ENCODE results near the gene ITPK1.

Gene ITPK1

GRCh38 chr14:92974541-92975345 lies 141.0 kb downstream of the ITPK1 start:
- Histone ChIP-seq H3K79me2 (ENCODE audit: control insufficient read depth, insufficient read depth, low read length, unreplicated experiment) (no peaks in the 10 kb centered on the region), H3K36me3 (ENCODE audit: insufficient read depth, low read length) (peaks cover 11% of the 10 kb centered on the region; the same call in 1 of the 2 replicates), H3K27ac (ENCODE audit: low read depth, low read length) (no peak overlapping the region)

GRCh38 chr14:92973798-92974372 lies 141.8 kb downstream of the ITPK1 start:
- Histone ChIP-seq H3K27ac (ENCODE audit: low read depth, low read length) (peak overlapping the region; percentile 60; the same call in 1 of the 2 replicates), H3K27me3 (ENCODE audit: insufficient read depth, low read length) (no peaks in the 10 kb centered on the region), H3K4me1 (ENCODE audit: control insufficient read depth, insufficient read depth, low read length, unreplicated experiment) (peaks cover 19% of the 10 kb centered on the region), H3K79me2 (ENCODE audit: control insufficient read depth, insufficient read depth, low read length, unreplicated experiment) (no peaks in the 10 kb centered on the region), H2AFZ (ENCODE audit: low read length, unreplicated experiment) (no peak overlapping the region), H3K36me3 (ENCODE audit: insufficient read depth, low read length) (peaks cover 11% of the 10 kb centered on the region; the same call in 1 of the 2 replicates), H3K4me3 (ENCODE audit: low read depth, low read length) (no peak overlapping the region; the same call in 1 of the 2 replicates)

More at GRCh38 chr14:92974541-92975345, 141.0 kb downstream of the ITPK1 start:
- no peak overlapping the region for H2AFZ ChIP-seq (ENCODE audit: low read length, unreplicated experiment)
- H3K27me3 ChIP-seq (ENCODE audit: insufficient read depth, low read length): no peaks in the 10 kb centered on the region
- peaks cover 19% of the 10 kb centered on the region for H3K4me1 ChIP-seq (ENCODE audit: control insufficient read depth, insufficient read depth, low read length, unreplicated experiment)
- no peak overlapping the region for H3K4me3 ChIP-seq (ENCODE audit: low read depth, low read length)

- peaks cover 11% of the 10 kb centered on the region; the same call in 1 of the 2 replicates for H3K36me3 ChIP-seq (ENCODE audit: insufficient read depth, low read length)
- H3K4me1 ChIP-seq (ENCODE audit: control insufficient read depth, insufficient read depth, low read length, unreplicated experiment): peaks cover 19% of the 10 kb centered on the region
- peak overlapping the region; percentile 60; the same call in 1 of the 2 replicates for H3K27ac ChIP-seq (ENCODE audit: low read depth, low read length)
- no peak overlapping the region; the same call in 1 of the 2 replicates for H3K4me3 ChIP-seq (ENCODE audit: low read depth, low read length)
- no peaks in the 10 kb centered on the region for H3K27me3 ChIP-seq (ENCODE audit: insufficient read depth, low read length)
- no peaks in the 10 kb centered on the region for H3K79me2 ChIP-seq (ENCODE audit: control insufficient read depth, insufficient read depth, low read length, unreplicated experiment)
- H2AFZ ChIP-seq (ENCODE audit: low read length, unreplicated experiment): no peak overlapping the region
These were observed 142.4 kb downstream of the ITPK1 start for GRCh38 chr14:92973261-92973797.

GRCh38 chr14:92971601-92972180 lies 144.0 kb downstream of the ITPK1 start:
- Histone ChIP-seq H3K4me1 (ENCODE audit: control insufficient read depth, insufficient read depth, low read length, unreplicated experiment) (peaks cover 19% of the 10 kb centered on the region), H3K27ac (ENCODE audit: low read depth, low read length) (no peak overlapping the region), H2AFZ (ENCODE audit: low read length, unreplicated experiment) (no peak overlapping the region), H3K27me3 (ENCODE audit: insufficient read depth, low read length) (no peaks in the 10 kb centered on the region), H3K4me3 (ENCODE audit: low read depth, low read length) (no peak overlapping the region), H3K79me2 (ENCODE audit: control insufficient read depth, insufficient read depth, low read length, unreplicated experiment) (no peaks in the 10 kb centered on the region), H3K36me3 (ENCODE audit: insufficient read depth, low read length) (peaks cover 3% of the 10 kb centered on the region; the same call in 1 of the 2 replicates)

- H3K4me1 ChIP-seq (ENCODE audit: control insufficient read depth, insufficient read depth, low read length, unreplicated experiment): peaks cover 19% of the 10 kb centered on the region
These were observed 145.5 kb downstream of the ITPK1 start for GRCh38 chr14:92970271-92970670.

DNA sequence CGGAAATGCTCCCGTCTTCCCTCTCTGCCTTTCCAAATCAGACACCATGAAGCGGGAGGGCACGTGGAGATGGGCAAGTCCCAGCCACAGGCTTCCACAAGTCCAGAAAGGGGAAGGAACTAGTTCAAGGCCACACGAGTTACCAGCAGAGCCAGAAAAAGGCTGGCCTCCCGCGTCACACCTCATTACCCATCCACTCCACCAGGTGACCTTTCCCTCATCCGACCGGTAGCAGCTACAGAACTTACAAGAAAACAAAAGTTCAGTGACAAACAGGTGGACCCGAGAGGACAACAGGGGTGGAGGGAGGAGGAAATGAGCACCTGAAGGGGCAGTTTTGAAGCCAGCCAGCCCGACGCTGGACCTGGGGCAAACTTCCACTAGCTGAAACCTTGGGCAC lies 145.9 kb downstream of the ITPK1 start:
- H3K79me2 ChIP-seq (ENCODE audit: control insufficient read depth, insufficient read depth, low read length, unreplicated experiment): no peaks in the 10 kb centered on the region
- H3K4me1 ChIP-seq (ENCODE audit: control insufficient read depth, insufficient read depth, low read length, unreplicated experiment): peaks cover 19% of the 10 kb centered on the region
- no peak overlapping the region for H2AFZ ChIP-seq (ENCODE audit: low read length, unreplicated experiment)
- no peaks in the 10 kb centered on the region for H3K27me3 ChIP-seq (ENCODE audit: insufficient read depth, low read length)
- no peak overlapping the region for H3K4me3 ChIP-seq (ENCODE audit: low read depth, low read length)
- H3K27ac ChIP-seq (ENCODE audit: low read depth, low read length): no peak overlapping the region
- no peaks in the 10 kb centered on the region for H3K36me3 ChIP-seq (ENCODE audit: insufficient read depth, low read length)

More at GRCh38 chr14:92970271-92970670, 145.5 kb downstream of the ITPK1 start:
- no peak overlapping the region for H3K27ac ChIP-seq (ENCODE audit: low read depth, low read length)
- H2AFZ ChIP-seq (ENCODE audit: low read length, unreplicated experiment): no peak overlapping the region
- no peak overlapping the region for H3K4me3 ChIP-seq (ENCODE audit: low read depth, low read length)
- no peaks in the 10 kb centered on the region for H3K36me3 ChIP-seq (ENCODE audit: insufficient read depth, low read length)
- no peaks in the 10 kb centered on the region for H3K79me2 ChIP-seq (ENCODE audit: control insufficient read depth, insufficient read depth, low read length, unreplicated experiment)
- H3K27me3 ChIP-seq (ENCODE audit: insufficient read depth, low read length): no peaks in the 10 kb centered on the region

DNA sequence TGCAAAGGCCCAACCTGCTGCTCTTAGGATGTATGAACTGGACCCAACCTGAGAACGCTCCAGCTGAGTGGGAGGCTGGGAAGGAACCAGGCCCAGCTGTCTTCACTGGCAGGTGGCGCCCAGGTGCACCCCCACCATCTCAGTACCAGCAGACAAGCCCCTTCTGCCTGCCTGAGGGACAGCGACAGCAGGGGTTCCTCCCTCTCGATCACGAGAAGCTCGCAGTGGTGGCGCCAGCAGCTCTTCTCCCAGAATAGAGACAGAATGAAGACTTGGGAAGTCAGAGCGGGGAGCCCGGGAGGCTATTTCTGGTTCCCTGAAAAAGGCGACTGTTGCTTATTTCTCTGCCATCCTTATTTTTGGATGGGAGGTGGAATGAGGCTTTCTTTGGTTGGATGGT lies 146.3 kb downstream of the ITPK1 start:
- peaks cover 18% of the 10 kb centered on the region for H3K4me1 ChIP-seq (ENCODE audit: control insufficient read depth, insufficient read depth, low read length, unreplicated experiment)
- H3K36me3 ChIP-seq (ENCODE audit: insufficient read depth, low read length): no peaks in the 10 kb centered on the region
- no peaks in the 10 kb centered on the region for H3K27me3 ChIP-seq (ENCODE audit: insufficient read depth, low read length)
- H3K27ac ChIP-seq (ENCODE audit: low read depth, low read length): no peak overlapping the region
- H3K4me3 ChIP-seq (ENCODE audit: low read depth, low read length): no peak overlapping the region
- H2AFZ ChIP-seq (ENCODE audit: low read length, unreplicated experiment): no peak overlapping the region
- H3K79me2 ChIP-seq (ENCODE audit: control insufficient read depth, insufficient read depth, low read length, unreplicated experiment): no peaks in the 10 kb centered on the region

DNA sequence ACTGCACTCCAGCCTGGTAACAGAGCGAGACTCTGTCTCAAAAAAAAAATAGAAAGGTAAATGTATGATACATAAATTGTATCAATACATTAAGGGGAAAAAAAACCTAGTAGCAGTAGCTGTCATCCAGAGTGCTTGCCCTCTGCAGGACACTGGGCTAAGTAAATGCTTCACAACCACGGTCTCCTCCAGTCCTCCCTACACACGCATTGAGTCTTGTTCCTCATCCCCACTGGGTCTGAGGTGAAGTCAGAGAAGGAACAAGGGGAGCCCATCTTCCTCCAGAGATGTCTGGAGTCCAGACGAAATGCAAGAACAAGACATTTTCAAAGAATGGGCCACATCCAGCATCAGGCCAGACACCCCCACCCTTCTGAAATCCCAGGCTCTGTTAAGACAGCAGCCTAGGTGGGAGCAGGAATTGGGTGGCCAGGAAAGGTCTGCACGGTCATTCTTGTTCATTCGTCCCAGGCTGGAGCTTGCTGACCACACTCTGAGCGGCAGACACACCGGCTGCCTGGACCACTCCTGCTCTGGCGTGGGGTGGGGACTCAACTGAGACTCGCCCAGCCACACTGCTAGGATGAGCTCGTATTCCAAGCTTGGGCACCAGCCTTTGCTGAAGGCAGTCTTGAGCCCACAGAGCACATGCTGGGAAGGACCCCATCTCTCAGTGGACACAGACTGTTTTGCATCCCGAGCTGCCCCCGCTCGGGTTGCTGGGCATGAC lies 147.3 kb downstream of the ITPK1 start:
- H2AFZ ChIP-seq (ENCODE audit: low read length, unreplicated experiment): no peak overlapping the region
- no peak overlapping the region for H3K4me3 ChIP-seq (ENCODE audit: low read depth, low read length)
- no peak overlapping the region for H3K27ac ChIP-seq (ENCODE audit: low read depth, low read length)
- H3K4me1 ChIP-seq (ENCODE audit: control insufficient read depth, insufficient read depth, low read length, unreplicated experiment): peaks cover 18% of the 10 kb centered on the region
- no peaks in the 10 kb centered on the region for H3K79me2 ChIP-seq (ENCODE audit: control insufficient read depth, insufficient read depth, low read length, unreplicated experiment)
- H3K27me3 ChIP-seq (ENCODE audit: insufficient read depth, low read length): no peaks in the 10 kb centered on the region
- H3K36me3 ChIP-seq (ENCODE audit: insufficient read depth, low read length): no peaks in the 10 kb centered on the region

- Histone ChIP-seq H3K36me3 (ENCODE audit: insufficient read depth, low read length) (no peaks in the 10 kb centered on the region), H3K4me1 (ENCODE audit: control insufficient read depth, insufficient read depth, low read length, unreplicated experiment) (peaks cover 14% of the 10 kb centered on the region), H3K27me3 (ENCODE audit: insufficient read depth, low read length) (no peaks in the 10 kb centered on the region), H3K79me2 (ENCODE audit: control insufficient read depth, insufficient read depth, low read length, unreplicated experiment) (no peaks in the 10 kb centered on the region), H3K4me3 (ENCODE audit: low read depth, low read length) (no peak overlapping the region), H2AFZ (ENCODE audit: low read length, unreplicated experiment) (no peak overlapping the region), H3K27ac (ENCODE audit: low read depth, low read length) (no peak overlapping the region)
These were observed 148.3 kb downstream of the ITPK1 start for GRCh38 chr14:92967346-92967926.

GRCh38 chr14:92965281-92965680 lies 150.4 kb downstream of the ITPK1 start:
- Histone ChIP-seq H3K4me3 (ENCODE audit: low read depth, low read length) (no peak overlapping the region), H3K27ac (ENCODE audit: low read depth, low read length) (no peak overlapping the region), H3K4me1 (ENCODE audit: control insufficient read depth, insufficient read depth, low read length, unreplicated experiment) (peaks cover 30% of the 10 kb centered on the region), H3K27me3 (ENCODE audit: insufficient read depth, low read length) (no peaks in the 10 kb centered on the region), H2AFZ (ENCODE audit: low read length, unreplicated experiment) (no peak overlapping the region), H3K36me3 (ENCODE audit: insufficient read depth, low read length) (no peaks in the 10 kb centered on the region), H3K79me2 (ENCODE audit: control insufficient read depth, insufficient read depth, low read length, unreplicated experiment) (no peaks in the 10 kb centered on the region)

Measured in ACC112 (cell line).